ENCODE data around the gene HINT1. TPM values are rescaled to one million over a fixed set of nuclear protein-coding genes. Genes with fewer than 3 reads are reported as not detected.

HINT1 gene
- total RNA-seq, 1 donor from 2014 or later: 194 TPM

DNA sequence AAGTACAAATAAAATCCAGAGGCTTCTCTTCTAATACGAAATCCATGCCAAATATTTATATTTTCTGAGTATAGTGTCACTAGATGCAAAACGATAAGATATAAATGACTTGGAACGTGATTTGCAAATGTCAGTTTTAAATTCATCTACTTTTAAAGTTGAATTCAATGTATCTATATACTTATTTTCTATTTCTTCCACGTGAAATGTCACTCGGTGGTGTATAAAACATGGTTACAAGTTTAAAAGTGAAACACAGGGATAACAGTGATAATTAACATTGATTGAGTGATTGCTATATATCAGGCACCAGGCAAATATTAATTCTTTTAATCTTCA is 54.8 kb downstream of the HINT1 start:
- no peak overlapping the region for H3K27ac Mint-ChIP-seq (ENCODE audit: unreplicated experiment)
- peaks cover 3% of the 10 kb centered on the region for H3K4me1 Mint-ChIP-seq (ENCODE audit: unreplicated experiment)
- no peaks in the 10 kb centered on the region for H3K36me3 Mint-ChIP-seq (ENCODE audit: unreplicated experiment)
- DNase-seq (ENCODE audit: extremely low spot score, unreplicated experiment): no peak
- no peak overlapping the region for H3K4me3 Mint-ChIP-seq (ENCODE audit: unreplicated experiment)
- H3K9me3 Mint-ChIP-seq (ENCODE audit: unreplicated experiment): no peaks in the 10 kb centered on the region
- peaks cover 27% of the 10 kb centered on the region for H3K27me3 Mint-ChIP-seq (ENCODE audit: unreplicated experiment)
- TF ChIP-seq, protein P1, sequence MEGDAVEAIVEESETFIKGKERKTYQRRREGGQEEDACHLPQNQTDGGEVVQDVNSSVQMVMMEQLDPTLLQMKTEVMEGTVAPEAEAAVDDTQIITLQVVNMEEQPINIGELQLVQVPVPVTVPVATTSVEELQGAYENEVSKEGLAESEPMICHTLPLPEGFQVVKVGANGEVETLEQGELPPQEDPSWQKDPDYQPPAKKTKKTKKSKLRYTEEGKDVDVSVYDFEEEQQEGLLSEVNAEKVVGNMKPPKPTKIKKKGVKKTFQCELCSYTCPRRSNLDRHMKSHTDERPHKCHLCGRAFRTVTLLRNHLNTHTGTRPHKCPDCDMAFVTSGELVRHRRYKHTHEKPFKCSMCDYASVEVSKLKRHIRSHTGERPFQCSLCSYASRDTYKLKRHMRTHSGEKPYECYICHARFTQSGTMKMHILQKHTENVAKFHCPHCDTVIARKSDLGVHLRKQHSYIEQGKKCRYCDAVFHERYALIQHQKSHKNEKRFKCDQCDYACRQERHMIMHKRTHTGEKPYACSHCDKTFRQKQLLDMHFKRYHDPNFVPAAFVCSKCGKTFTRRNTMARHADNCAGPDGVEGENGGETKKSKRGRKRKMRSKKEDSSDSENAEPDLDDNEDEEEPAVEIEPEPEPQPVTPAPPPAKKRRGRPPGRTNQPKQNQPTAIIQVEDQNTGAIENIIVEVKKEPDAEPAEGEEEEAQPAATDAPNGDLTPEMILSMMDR (IDR thresholded peaks at IDR 0.05): no peak

GRCh38 chr5:131109540-131110255 is 55.4 kb downstream of the HINT1 start:
- H3K4me3 Mint-ChIP-seq (ENCODE audit: unreplicated experiment): no peak overlapping the region
- TF ChIP-seq, protein P1 (IDR thresholded peaks at IDR 0.05): peak; percentile 82
- H3K9me3 Mint-ChIP-seq (ENCODE audit: unreplicated experiment): no peaks in the 10 kb centered on the region
- H3K4me1 Mint-ChIP-seq (ENCODE audit: unreplicated experiment): peaks cover 3% of the 10 kb centered on the region
- no peak overlapping the region for H3K27ac Mint-ChIP-seq (ENCODE audit: unreplicated experiment)
- DNase-seq (ENCODE audit: extremely low spot score, unreplicated experiment): no peak
- no peaks in the 10 kb centered on the region for H3K36me3 Mint-ChIP-seq (ENCODE audit: unreplicated experiment)
- H3K27me3 Mint-ChIP-seq (ENCODE audit: unreplicated experiment): peaks cover 27% of the 10 kb centered on the region

Other genes with a start within 250 kb of the HINT1 start
- gene LYRM7, start 5.7 kb upstream of the HINT1 start, total RNA-seq: 6.9 and 9.1 TPM in 2 replicates
- 21.6 and 22.9 TPM in 2 replicates for gene CDC42SE2, start 98.8 kb upstream of the HINT1 start, total RNA-seq

Measured in osteocyte (in vitro differentiated cells).